HL-60 (cell line): Measurements from ENCODE around the gene LAMA2.

Source experiments
- DNase-seq, 2 experiments: peaks; one replicate each; pipeline ENCODE4 v3.0.0-alpha.2; 2010 to 2020; ENCODE audit warnings: low read depth in 1 of 2, low spot score in 1 of 2
- H3K27ac ChIP-seq: fragments of 250-450 bp; sonication (Bioruptor Pico); replicated peaks from 2 replicates; pipeline ENCODE4 v1.5.1; 2020; ENCODE audit warnings: mild to moderate bottlenecking, moderate library complexity
- H3K27me3 ChIP-seq: fragments of 250-450 bp; sonication (Bioruptor Pico); 2 replicates; pipeline ENCODE4 v1.5.1; 2021; ENCODE audit warnings: mild to moderate bottlenecking, moderate library complexity; ENCODE audit not compliant: insufficient read depth, poor library complexity, severe bottlenecking
- H3K4me3 ChIP-seq: replicated peaks from 2 replicates; pipeline ENCODE4 v1.5.1; 2011; ENCODE audit warnings: mild to moderate bottlenecking, control low read depth, low read length; ENCODE audit not compliant: insufficient read depth
- GABPA ChIP-seq: IDR thresholded peaks from 2 replicates; pipeline ENCODE4 v1.6.1; 2012; ENCODE audit warnings: low read depth
- POLR2AphosphoS5 ChIP-seq: IDR thresholded peaks from 2 replicates; pipeline ENCODE4 v1.6.1; 2012; ENCODE audit warnings: low read depth
- REST ChIP-seq: IDR thresholded peaks from 2 replicates; pipeline ENCODE4 v1.6.1; 2012; ENCODE audit warnings: low read depth; ENCODE audit not compliant: insufficient replicate concordance
- SPI1 ChIP-seq: IDR thresholded peaks from 2 replicates; pipeline ENCODE4 v1.6.1; 2012; ENCODE audit warnings: low read depth, mild to moderate bottlenecking, borderline replicate concordance
- TF ChIP-seq, protein P1 (sequence below): IDR thresholded peaks from one replicate; pipeline ENCODE4 v1.5.1; 2011; ENCODE audit warnings: low read length, control low read depth, inconsistent platforms; ENCODE audit not compliant: insufficient read depth

The LAMA2 gene

DNA sequence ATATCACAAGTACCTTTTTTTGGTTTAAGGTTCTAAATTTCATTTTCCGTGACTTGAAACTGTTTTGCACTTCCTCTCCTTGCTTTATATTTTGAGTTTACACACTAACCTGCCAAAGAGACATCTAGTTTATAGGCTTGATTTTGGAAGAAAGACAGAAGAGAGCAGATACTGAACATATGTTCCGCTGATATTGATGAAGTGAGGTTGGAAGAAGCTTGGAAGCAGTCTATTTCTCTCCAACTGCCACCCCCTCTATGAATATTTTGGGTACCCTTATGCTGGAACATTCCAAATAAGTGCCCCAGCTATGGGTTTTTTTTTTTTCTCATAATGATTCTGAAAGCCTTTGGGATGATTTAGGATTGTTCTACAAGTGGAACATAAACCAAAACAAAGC is 150.6 kb downstream of the LAMA2 start:
- no peak for DNase-seq
- Histone ChIP-seq H3K27me3 (no peaks in the 10 kb centered on the region), H3K27ac (no peak overlapping the region), H3K4me3 (no peak overlapping the region)
- TF ChIP-seq SPI1 (no peak), GABPA (no peak), REST (no peak)
- TF ChIP-seq, protein P1, sequence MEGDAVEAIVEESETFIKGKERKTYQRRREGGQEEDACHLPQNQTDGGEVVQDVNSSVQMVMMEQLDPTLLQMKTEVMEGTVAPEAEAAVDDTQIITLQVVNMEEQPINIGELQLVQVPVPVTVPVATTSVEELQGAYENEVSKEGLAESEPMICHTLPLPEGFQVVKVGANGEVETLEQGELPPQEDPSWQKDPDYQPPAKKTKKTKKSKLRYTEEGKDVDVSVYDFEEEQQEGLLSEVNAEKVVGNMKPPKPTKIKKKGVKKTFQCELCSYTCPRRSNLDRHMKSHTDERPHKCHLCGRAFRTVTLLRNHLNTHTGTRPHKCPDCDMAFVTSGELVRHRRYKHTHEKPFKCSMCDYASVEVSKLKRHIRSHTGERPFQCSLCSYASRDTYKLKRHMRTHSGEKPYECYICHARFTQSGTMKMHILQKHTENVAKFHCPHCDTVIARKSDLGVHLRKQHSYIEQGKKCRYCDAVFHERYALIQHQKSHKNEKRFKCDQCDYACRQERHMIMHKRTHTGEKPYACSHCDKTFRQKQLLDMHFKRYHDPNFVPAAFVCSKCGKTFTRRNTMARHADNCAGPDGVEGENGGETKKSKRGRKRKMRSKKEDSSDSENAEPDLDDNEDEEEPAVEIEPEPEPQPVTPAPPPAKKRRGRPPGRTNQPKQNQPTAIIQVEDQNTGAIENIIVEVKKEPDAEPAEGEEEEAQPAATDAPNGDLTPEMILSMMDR = no peak

GRCh38 chr6:129041563-129041962 is 158.6 kb downstream of the LAMA2 start:
- no peak for DNase-seq
- H3K27ac ChIP-seq = no peak overlapping the region
- TF ChIP-seq POLR2AphosphoS5 (no peak), REST (no peak), GABPA (no peak), SPI1 (no peak)
- TF ChIP-seq, protein P1 = no peak

DNA sequence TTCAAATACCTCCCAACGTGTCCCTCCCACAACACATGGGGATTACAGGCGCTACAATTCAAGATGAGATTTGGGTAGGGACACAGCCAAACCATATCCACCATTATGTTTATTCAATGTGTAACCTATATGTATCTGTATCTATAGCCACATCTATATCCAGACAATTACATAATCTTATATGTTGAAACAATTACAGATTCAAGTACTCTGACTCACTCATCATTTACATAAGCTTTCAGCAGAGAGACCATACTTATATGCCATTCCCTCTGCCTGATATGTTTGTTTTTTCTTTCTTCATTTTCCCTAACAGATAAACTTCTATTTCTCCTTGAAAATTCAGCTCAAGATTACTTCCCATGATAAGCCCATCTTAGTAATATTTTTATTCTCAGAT is 163.6 kb downstream of the LAMA2 start:
- DNase-seq = no peak
- TF ChIP-seq SPI1 (no peak), POLR2AphosphoS5 (no peak), REST (no peak), GABPA (no peak)
- TF ChIP-seq, protein P1 = no peak
- H3K27ac ChIP-seq = no peak overlapping the region

More at GRCh38 chr6:129041563-129041962, 158.6 kb downstream of the LAMA2 start:
- Histone ChIP-seq H3K27me3 (no peaks in the 10 kb centered on the region), H3K4me3 (no peak overlapping the region)

More for the DNA sequence above, 163.6 kb downstream of the LAMA2 start:
- no peak overlapping the region for H3K4me3 ChIP-seq
- no peaks in the 10 kb centered on the region for H3K27me3 ChIP-seq
